ENCODE measurements around the gene LILRB5. TPM values are rescaled to one million over a fixed set of nuclear protein-coding genes. Genes with fewer than 3 reads are reported as not detected.

Gene LILRB5
- total RNA-seq, 1 experiment from 2014 or later = 0.07 TPM

Small RNAs within 50 kb of the gene (microRNA-seq; reads per million reads assigned to microRNA genes)
- not detected for gene MIR4752 (ENCODE audit: borderline number of aligned reads)

Other genes starting within 250 kb of the LILRB5 start
- not detected in 3 replicates for gene VSTM1, start 193.4 kb downstream of the LILRB5 start, total RNA-seq (2021)
- not detected in 3 replicates for gene TARM1, start 175.9 kb downstream of the LILRB5 start, total RNA-seq (2021)
- gene OSCAR, start 156.5 kb downstream of the LILRB5 start, total RNA-seq (2021) = 1.7 to 2.7 TPM (median 2.3 TPM) in 3 replicates
- 181 to 203 TPM (median 203 TPM) in 3 replicates for gene NDUFA3, start 154.4 kb downstream of the LILRB5 start, total RNA-seq (2021)
- 20.5 to 24.6 TPM (median 24.2 TPM) in 3 replicates for gene TFPT, start 141.6 kb downstream of the LILRB5 start, total RNA-seq (2021)
- 82.3 to 92.8 TPM (median 89.5 TPM) in 3 replicates for gene PRPF31, start 141.5 kb downstream of the LILRB5 start, total RNA-seq (2021)
- 90.7 to 96.8 TPM (median 93.3 TPM) in 3 replicates for gene CNOT3, start 119.5 kb downstream of the LILRB5 start, total RNA-seq (2021)
- gene LENG1, start 97.6 kb downstream of the LILRB5 start, total RNA-seq (2021) = 4.6 to 5.4 TPM (median 4.9 TPM) in 3 replicates
- gene TMC4, start 84.1 kb downstream of the LILRB5 start, total RNA-seq (2021) = 9.3 to 14.7 TPM (median 13.8 TPM) in 3 replicates
- gene MBOAT7, start 67.7 kb downstream of the LILRB5 start, total RNA-seq (2021) = 109 to 126 TPM (median 113 TPM) in 3 replicates
- gene TSEN34, start 66.0 kb downstream of the LILRB5 start, total RNA-seq (2021) = 32.0 to 34.3 TPM (median 32.5 TPM) in 3 replicates
- gene RPS9, start 56.4 kb downstream of the LILRB5 start, total RNA-seq (2021) = 1,828 to 2,106 TPM (median 2,018 TPM) in 3 replicates
- gene LILRB3, start 34.3 kb downstream of the LILRB5 start, total RNA-seq (2021) = not detected in 3 replicates
- gene LILRA6, start 14.5 kb downstream of the LILRB5 start, total RNA-seq (2021) = not detected in 3 replicates
- 0.11 TPM in 1 of 3 replicates, not detected in the others for gene LILRB2, start 23.8 kb upstream of the LILRB5 start, total RNA-seq (2021)
- 0.25 TPM in 1 of 3 replicates, not detected in the others for gene LILRA5, start 55.9 kb upstream of the LILRB5 start, total RNA-seq (2021)
- not detected in 3 replicates for gene LILRA4, start 81.9 kb upstream of the LILRB5 start, total RNA-seq (2021)
- 0.18 to 0.60 TPM (median 0.37 TPM) in 3 replicates for gene LAIR1, start 107.7 kb upstream of the LILRB5 start, total RNA-seq (2021)
- gene TTYH1, start 158.2 kb upstream of the LILRB5 start, total RNA-seq (2021) = 35.9 to 38.2 TPM (median 37.1 TPM) in 3 replicates
- gene LENG8, start 191.9 kb upstream of the LILRB5 start, total RNA-seq (2021) = 175 to 187 TPM (median 187 TPM) in 3 replicates
- gene LENG9, start 206.5 kb upstream of the LILRB5 start, total RNA-seq (2021) = 6.1 to 7.5 TPM (median 6.9 TPM) in 3 replicates
- gene CDC42EP5, start 216.0 kb upstream of the LILRB5 start, total RNA-seq (2021) = 11.5 to 19.8 TPM (median 18.3 TPM) in 3 replicates
- gene LAIR2, start 245.6 kb upstream of the LILRB5 start, total RNA-seq (2021) = not detected in 3 replicates